Testis (tissue), 2 donors: ENCODE data around the gene PARP8.

Experiments
- CTCF ChIP-seq, 3 experiments: fragments of 450-650 bp in 2 of 3; fragments of 200-600 bp in 1 of 3; sonication (generic) in 1 of 3; IDR thresholded peaks; one replicate each; pipeline ENCODE4 v1.5.1; 2016 to 2019; ENCODE audit warnings: antibody characterized with exemption in 3 of 3, mild to moderate bottlenecking in 2 of 3, moderate library complexity in 1 of 3
- POLR2A ChIP-seq: fragments of 450-650 bp; IDR thresholded peaks from one replicate; pipeline ENCODE4 v1.6.1; 2017; ENCODE audit warnings: antibody characterized with exemption, mild to moderate bottlenecking, moderate library complexity

- TF ChIP-seq CTCF (IDR thresholded peaks at IDR 0.05): no peak
- TF ChIP-seq POLR2A: no peak
These were observed 166.3 kb downstream of the PARP8 start for GRCh38 chr5:50832657-50833284.
